Measurements from ENCODE around the gene TMEM178A.

GRCh38 chr2:39668576-39669080 lies 2.9 kb downstream of the TMEM178A start:
- no peak for TF ChIP-seq TAF1 (IDR thresholded peaks at IDR 0.05; ENCODE audit: low read depth)
- TF ChIP-seq RAD21 (conservative IDR thresholded peaks at IDR 0.05) = no peak
- TF ChIP-seq CTCF (IDR thresholded peaks at IDR 0.05; ENCODE audit: poor library complexity, severe bottlenecking) = no peak
- TF ChIP-seq SMC3 (conservative IDR thresholded peaks at IDR 0.05; ENCODE audit: poor library complexity) = no peak
- TF ChIP-seq EP300 (conservative IDR thresholded peaks at IDR 0.05; ENCODE audit: poor library complexity, severe bottlenecking) = no peak
